HG02763 (cell line): ENCODE measurements around the gene MINPP1.
"Not testable (repeated sequence)": the region's sequence is repeated elsewhere in the genome, so short reads cannot be mapped to it uniquely, and the experiment has no call there.

Source experiments
- ATAC-seq: cut with Tn5 transposase; IDR thresholded peaks from one replicate; pipeline ENCODE4 v1.9.1; 2021; ENCODE audit warnings: mild to moderate bottlenecking, moderate library complexity; ENCODE audit not compliant: unreplicated experiment

MINPP1 gene, protein sequence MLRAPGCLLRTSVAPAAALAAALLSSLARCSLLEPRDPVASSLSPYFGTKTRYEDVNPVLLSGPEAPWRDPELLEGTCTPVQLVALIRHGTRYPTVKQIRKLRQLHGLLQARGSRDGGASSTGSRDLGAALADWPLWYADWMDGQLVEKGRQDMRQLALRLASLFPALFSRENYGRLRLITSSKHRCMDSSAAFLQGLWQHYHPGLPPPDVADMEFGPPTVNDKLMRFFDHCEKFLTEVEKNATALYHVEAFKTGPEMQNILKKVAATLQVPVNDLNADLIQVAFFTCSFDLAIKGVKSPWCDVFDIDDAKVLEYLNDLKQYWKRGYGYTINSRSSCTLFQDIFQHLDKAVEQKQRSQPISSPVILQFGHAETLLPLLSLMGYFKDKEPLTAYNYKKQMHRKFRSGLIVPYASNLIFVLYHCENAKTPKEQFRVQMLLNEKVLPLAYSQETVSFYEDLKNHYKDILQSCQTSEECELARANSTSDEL

DNA sequence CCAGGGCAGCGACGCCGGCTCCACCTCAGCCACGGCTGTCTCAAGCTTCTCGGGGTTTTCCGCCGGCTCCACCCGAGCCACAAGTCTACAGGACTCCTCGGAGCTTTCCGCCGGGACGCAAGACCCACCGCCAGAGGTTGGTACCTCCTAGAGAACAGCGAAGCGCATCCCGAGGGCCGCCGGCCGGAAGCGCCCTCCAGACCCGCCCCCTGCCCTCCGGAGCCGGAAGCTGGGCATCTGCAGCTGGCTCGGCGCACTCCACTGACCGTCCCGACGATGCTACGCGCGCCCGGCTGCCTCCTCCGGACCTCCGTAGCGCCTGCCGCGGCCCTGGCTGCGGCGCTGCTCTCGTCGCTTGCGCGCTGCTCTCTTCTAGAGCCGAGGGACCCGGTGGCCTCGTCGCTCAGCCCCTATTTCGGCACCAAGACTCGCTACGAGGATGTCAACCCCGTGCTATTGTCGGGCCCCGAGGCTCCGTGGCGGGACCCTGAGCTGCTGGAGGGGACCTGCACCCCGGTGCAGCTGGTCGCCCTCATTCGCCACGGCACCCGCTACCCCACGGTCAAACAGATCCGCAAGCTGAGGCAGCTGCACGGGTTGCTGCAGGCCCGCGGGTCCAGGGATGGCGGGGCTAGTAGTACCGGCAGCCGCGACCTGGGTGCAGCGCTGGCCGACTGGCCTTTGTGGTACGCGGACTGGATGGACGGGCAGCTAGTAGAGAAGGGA lies at the start of gene MINPP1:
Gene MINPP1, plus strand, starts transcription at position 254 of the 726 bp plus-strand sequence. Its CDS starts 23 bp downstream, at position 277.
- ATAC-seq: peak; percentile 82

DNA sequence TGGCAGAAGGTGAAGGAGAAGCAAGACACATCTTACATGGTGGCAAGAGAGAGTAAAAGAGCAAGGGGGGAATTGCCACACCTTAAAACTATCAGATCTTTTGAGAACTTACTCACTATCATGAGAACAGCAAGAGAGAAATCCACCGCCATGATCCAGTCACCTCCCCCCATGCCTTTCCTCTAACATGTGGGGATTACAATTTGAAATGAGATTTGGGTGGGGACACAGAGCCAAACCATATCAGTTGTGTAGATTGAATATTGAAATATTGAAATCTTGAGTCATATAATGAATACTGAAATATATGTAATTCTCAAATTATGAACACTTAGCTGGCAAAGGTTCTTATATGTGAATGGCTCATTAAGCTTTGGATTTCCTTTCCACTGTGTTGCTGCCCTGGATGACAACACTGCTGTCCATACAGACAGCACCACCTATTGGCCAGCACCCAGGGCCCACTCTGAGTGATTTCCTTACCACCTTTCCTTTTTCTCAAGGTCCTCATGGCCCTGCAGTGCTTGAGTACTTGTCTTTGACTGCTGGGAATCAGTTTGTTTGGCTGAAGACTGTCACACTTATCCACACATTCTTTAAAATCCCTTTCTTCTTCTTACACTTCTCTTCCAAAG lies 48.0 kb upstream of the MINPP1 start:
- ATAC-seq: not testable (repeated sequence)

DNA sequence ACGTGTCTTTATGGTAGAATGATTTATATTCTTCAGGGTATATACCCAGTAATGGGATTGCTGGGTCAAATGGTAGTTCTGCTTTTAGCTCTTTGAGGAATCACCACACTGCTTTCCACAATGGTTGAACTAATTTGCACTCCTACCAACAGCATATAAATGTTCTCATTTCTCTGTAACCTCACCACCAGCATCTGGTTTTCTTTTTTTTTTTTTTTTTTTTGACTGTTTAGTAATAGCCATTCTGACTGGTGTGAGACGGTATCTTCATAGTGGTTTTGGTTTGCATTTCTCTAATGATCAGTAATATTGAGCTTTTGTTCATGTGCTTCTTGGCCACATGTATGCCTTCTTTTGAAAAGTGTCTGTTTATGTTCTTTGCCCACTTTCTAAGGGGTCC lies 42.9 kb upstream of the MINPP1 start:
- ATAC-seq: not testable (repeated sequence)

DNA sequence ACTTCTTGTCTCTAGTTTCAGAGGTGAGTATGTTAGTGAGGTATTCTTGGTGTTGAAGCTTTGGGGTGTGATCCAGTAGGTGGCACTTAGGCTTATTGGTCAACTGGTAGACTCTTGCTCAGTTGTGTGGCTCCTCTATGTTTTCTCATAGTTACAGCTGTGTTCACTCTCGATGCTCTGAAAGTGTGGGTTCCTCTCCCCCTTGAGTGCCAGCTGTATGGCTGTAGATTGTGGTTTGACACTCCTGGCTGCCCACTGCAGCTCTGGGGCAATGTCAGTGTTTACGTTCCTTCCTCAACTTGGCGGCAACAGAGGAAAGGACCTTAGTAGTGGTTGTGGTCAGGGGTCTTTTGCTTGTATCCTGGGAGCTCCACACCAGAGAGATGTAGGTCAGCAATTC lies 37.8 kb upstream of the MINPP1 start:
- not testable (repeated sequence) for ATAC-seq

DNA sequence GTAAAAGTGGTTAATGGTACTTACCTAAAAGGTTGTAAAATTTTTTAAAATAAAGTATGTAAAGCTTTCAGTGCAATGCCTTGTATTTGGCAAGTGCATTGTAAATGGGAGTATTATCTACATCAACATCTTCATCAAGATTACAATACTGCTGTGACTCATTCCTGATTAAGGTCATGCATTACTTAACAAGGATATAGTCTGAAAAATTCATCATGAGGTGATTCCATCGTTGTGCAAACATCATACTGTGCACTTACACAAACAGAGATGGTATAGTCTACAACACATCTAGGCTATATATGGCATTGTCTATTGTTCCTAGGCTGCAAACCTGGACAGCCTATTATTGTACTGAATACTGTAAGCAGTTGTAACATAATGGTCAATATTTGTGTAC lies 16.0 kb upstream of the MINPP1 start:
- not testable (repeated sequence) for ATAC-seq

DNA sequence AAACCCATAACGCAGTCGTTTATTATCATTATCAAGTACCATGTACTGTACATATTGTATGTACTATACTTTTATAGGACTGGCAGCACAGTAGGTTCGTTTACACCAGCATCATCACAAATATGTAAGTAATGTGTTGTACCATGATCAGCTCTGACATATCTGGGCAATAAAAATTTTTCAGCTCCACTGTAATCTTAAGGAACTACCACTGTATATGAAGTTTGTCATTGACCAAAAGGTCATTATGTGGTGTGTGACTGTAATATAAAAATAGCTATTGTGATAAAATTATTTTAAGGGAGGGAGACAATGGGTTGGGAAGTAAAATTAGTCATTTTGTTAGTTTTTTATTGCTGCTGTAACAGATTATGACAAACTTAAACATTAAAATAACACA lies 14.4 kb upstream of the MINPP1 start:
- not testable (repeated sequence) for ATAC-seq

DNA sequence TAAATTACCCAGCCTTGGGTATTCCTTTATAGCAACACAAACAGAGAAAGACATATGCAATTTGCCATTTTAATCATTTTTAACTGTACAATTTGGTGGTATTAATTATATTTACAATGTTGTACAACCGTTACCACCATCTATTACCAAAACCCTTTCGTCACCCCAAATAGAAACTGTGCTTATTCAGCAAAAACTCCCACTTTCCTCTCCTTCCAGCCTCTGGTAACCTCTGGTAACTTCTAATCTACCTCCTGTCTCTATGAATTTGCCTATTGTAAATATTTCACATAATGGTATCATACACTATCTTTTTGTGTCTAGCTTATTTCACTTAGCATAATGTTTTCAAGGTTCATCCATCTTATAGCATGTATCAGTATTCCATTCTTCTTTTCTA lies 12.2 kb upstream of the MINPP1 start:
- not testable (repeated sequence) for ATAC-seq

DNA sequence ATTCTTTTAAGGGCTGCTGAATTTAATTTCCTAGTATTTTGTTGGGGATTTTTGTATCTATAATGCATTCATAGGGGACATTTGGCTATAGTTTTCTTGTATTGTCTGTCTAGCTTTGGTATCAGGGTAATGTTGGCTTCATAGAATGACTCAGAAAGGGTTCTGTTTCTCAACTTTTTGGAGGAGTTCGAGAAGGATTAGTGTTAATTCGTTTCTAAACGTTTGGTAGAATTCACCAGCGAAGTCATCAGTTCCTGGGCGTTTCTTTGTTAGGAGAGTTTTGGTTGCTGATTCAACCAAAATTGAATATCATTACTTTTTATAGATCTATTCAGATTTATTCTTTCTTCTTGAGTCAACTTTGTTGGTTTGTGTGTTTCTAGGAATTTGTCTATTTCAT lies 9.2 kb upstream of the MINPP1 start:
- ATAC-seq: not testable (repeated sequence)

DNA sequence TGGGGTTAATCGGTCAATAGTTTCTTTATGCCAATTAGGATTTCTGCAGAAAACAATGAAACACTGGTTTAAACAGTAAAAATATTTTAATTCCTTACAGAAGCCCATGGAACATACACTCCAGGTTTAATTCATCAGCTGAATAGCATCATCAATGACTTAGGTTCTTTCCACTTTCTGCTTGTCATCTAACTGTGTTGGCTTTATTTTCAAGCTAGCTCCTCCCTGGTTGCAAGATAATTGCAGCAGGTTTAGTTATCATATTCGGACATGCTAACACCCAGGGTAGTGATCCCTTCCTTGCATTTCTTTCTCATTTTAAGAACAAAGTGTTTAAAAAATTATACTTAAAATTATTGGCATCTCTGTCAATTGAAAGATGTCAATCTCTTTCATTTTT lies 7.3 kb upstream of the MINPP1 start:
- ATAC-seq: not testable (repeated sequence)

DNA sequence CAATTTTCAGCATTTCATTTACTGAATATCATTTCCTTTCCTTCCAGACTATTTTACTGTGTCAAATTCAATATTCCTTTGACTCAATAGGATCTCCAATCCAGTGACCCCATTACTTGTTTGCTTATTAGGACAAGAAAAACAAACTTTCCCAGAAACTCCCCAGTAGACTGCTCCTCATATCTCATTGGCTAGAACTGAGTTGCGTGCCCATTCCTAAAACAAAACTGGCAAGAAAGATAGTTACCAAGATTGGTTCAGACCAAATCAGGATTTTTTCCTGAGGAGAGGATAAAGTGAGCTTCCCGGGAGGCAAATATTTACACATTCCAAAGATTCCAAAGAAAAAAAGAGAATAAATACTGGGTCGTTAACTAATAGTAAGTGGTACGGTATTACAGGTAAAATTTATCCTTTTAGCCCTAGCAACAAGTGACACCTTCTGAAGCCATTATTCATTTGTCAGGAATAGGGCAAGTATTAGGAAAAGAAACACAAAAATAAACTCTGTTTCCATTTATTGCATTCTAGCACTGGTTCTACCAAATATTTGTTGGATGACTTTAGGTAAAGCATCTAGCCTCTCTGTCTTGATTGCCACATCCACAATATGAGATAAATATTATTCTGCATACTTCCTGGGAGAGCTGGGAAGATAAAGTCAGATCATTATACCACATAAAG lies 6.4 kb upstream of the MINPP1 start:
- not testable (repeated sequence) for ATAC-seq

DNA sequence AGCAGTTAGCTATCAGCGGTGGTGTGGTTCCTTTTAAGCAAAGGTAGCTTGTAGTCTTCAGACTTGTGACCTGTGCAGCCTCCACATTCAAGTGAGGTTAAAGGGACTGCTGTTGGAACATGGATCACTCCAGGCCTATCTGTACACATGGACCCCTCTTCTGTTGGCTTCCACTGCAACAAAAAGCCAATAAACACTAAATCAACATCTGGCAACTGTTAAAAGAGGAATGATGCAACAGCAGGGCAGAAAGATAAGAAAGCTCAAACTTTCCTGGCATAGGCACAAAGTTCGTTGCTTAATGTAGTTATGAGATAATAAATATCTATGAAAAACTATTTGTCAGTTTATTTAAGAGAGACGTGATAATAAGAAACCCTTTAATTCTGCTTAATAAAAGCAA lies 4.0 kb upstream of the MINPP1 start:
- no peak for ATAC-seq

DNA sequence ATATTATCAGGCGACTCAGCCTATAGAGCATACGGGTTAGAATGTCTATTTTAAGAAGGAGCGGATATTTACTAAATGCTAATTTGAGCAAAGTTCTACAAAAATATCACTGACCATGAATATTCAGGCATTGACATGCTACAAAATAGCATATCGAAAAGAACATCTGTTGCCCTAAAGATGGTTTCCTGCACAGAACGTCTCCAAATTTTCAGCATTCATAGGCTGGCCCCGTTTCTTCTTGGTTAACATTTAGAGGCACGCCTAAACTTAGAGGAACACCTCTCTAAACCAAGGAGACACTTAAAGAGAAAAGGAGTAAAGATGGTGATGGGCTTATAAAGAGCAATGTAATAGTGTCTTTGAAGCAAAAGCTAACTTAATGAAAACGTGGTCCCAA lies 1.3 kb upstream of the MINPP1 start:
- ATAC-seq: no peak

DNA sequence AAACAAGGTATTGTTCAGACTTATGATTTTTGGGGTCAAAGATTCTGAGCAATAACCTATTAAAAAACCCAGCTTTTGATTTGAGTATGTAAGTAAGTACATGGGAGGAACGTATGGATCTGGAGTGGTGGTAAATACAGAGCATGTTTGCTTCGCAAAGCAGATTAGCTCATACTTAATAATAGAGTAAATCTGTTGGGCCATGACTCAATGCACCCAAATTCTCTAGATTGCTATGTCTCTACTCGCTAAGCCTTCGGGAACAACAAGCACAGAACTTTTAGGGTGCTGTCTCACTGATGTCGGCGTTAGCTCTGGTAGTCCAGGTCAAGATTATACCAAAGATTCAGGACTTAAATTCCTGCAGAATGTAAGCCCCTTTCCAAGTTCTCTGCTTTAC lies 807 bp upstream of the MINPP1 start:
- ATAC-seq: no peak

DNA sequence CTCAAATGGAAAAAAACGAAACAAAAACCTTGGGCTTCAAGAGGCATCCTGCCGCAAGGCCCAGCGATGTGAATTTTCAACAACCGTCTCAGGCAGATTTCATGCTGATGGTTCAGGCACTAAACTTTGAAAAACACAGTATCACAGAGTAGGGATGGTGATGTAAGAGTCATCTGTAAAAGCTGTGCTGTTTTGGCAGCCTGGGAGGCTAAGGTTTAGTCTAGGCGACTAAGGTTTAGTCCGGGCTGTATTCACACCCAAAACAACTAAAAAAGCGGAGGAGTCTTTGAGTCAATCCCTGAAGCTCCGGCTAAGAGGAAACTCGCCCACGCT lies 420 bp upstream of the MINPP1 start:
- no peak for ATAC-seq

DNA sequence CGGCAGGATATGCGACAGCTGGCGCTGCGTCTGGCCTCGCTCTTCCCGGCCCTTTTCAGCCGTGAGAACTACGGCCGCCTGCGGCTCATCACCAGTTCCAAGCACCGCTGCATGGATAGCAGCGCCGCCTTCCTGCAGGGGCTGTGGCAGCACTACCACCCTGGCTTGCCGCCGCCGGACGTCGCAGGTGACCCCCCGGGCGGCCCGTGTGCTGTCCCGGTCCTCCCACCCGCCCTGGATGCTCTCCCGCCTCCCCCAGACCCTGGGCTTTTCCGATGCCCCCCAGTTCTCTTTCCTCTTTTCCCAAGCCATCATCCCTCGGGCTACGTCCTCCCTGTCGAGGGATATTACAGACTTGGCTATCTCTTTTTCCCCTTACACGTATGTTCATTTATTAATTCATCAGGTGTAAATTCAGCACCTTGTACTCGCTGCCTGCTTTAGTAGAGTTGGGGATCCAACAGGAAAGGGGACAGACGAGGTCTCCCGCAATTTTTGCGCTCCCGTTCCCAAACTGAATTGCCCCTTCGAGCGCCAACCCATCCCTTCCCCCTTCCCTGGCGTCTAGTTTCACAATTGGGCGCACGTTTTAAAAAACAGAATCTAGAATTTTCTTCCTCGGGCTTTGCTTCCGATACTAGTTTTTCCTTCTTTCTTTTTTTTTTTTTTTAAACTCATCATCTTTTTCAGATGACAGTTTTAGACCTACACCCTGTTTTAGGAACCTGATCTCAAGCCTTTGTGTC lies 846 bp downstream of the MINPP1 start:
- peak; percentile 51 for ATAC-seq

DNA sequence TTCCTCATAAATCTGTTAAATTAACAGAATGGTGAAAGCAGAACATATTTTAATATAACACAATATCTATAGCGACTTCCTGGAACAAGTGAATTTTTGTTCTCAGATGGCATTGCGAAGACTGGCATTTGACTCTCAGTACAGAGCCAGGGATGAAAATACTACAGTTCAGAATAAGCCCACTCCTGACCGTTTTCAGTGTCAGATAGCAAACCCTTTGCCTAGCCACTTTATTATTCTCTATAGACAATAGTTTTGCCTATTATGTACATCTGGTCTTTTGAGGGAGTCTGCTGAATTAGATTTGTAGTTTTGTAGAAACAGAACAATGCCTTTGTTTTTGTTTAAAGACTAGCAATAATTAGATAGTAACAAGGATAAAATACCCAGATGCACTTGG lies 2.3 kb downstream of the MINPP1 start:
- ATAC-seq: no peak

DNA sequence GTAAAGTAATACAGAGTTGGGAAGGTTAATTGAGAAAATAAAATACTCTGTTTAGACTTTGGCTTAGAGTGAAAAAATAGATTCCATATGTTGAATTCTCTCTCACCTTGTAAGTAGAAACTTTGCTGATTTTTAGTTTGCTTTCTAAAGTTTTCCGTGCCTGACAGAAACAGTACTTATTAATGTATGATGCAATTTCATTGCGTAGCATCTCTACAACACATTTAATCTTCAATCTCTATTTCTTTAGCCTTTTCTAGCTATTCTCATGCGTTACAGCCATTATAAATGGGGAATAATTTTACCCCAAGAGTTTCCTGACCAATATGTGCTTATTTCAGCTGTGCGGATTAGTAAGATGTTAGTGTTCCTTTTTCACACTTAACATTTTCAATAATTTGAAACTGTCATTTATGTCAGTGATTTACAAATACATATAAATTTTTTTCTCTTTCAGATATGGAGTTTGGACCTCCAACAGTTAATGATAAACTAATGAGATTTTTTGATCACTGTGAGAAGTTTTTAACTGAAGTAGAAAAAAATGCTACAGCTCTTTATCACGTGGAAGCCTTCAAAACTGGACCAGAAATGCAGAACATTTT lies 3.3 kb downstream of the MINPP1 start:
- no peak for ATAC-seq

DNA sequence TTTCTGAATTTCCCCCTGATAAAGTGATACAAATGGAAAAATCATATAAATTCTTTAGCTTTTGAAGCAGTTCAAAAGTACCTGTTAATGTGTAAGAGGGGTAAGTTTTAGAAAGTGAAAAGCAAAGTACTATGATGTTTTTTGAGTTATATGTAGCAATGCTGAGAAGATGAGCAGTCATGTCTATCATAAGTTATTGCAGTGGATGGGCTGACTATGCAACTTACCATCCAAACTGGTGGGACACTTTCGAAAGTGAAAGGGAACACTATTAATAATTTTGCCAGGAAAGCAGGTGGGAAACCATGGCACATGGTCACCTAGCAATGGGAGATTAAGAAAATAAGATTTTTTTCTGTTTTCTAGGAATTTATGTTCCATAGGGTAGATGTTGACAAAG lies 4.1 kb downstream of the MINPP1 start:
- no peak for ATAC-seq

DNA sequence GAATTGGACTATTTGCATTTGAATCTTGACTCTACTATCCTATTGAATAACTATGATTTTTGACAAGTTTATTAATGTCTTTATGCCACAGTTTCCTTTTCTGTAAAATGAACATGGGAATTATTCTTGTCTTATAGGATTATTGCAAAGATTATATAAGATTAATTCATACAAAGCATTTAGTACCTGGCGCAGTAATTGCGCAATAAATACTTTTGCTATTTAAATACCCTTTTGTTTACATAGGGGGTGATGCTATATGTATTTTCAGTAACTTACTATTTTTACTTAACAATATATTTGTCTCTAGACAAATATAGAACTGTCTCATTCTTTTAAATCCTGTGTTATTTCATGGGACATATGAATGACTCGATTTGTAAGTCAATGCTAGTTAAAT lies 5.3 kb downstream of the MINPP1 start:
- no peak for ATAC-seq

DNA sequence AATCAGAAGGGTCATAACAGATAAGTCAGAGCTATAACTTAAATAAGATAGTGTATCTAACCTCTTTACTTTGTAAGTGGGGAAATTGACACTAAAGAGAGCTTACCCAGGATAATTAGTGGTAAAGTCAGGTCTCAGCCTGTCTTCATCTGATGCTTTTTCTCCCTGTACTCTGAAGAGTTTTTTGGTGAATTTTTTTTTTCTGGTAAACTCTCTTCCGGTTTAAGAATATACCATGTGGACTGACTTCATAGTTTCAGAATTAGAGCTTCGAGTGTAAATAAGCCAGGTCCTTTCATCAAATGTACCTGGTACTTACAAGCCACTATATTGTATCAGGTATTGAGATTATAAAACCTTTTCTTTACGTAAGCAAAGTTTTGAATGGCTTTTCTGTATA lies 6.8 kb downstream of the MINPP1 start:
- no peak for ATAC-seq
